GM18909 (cell line): ENCODE measurements around the gene AMDHD1.

Source experiments
- ATAC-seq: cut with Tn5 transposase; IDR thresholded peaks from one replicate; pipeline ENCODE4 v1.9.1; 2021; ENCODE audit warnings: mild to moderate bottlenecking; ENCODE audit not compliant: unreplicated experiment, poor library complexity

Gene AMDHD1

GRCh38 chr12:95993907-95994306, 50.8 kb downstream of the AMDHD1 start:
- no peak for ATAC-seq

GRCh38 chr12:95994476-95994875, 51.3 kb downstream of the AMDHD1 start:
- ATAC-seq: no peak

GRCh38 chr12:95995238-95996031, 52.3 kb downstream of the AMDHD1 start:
- ATAC-seq: no peak

- ATAC-seq: no peak
These were observed 53.0 kb downstream of the AMDHD1 start, which contains the start of gene HAL for GRCh38 chr12:95996034-95996658. TSS of gene HAL (minus strand) at chr12:95996344. CDS start at chr12:95995910, 434 bp downstream.

- no peak for ATAC-seq
These were observed 54.1 kb downstream of the AMDHD1 start for GRCh38 chr12:95997276-95997675.

- no peak for ATAC-seq
These were observed 54.9 kb downstream of the AMDHD1 start for GRCh38 chr12:95997911-95998510.

- ATAC-seq: peak; percentile 96
These were observed 55.6 kb downstream of the AMDHD1 start for GRCh38 chr12:95998611-95999286.

GRCh38 chr12:95999484-95999883, 56.4 kb downstream of the AMDHD1 start:
- ATAC-seq: no peak

- ATAC-seq: no peak
These were observed 57.7 kb downstream of the AMDHD1 start for GRCh38 chr12:96000858-96001257.

GRCh38 chr12:96006727-96007126, 63.6 kb downstream of the AMDHD1 start:
- no peak for ATAC-seq

GRCh38 chr12:96007729-96008128, 64.6 kb downstream of the AMDHD1 start:
- no peak for ATAC-seq

GRCh38 chr12:96014943-96015599, 71.9 kb downstream of the AMDHD1 start:
- ATAC-seq: no peak

GRCh38 chr12:96015672-96016071, 72.5 kb downstream of the AMDHD1 start:
- ATAC-seq: no peak
